H1 (cell line): Measurements from ENCODE around the gene C19orf25. TPM values are rescaled to one million over a fixed set of nuclear protein-coding genes. Genes with fewer than 3 reads are reported as not detected.

Experiments
- CTCF ChIA-PET: fragments of 300-600 bp; sonication (Branson Sonifier 250); formaldehyde crosslinking; loops from one replicate; lab custom pipeline; 2021; ENCODE audit not compliant: partially characterized antibody; lab: Charles Lee
- POLR2A ChIA-PET: fragments of 300-600 bp; sonication (Branson Sonifier 250); formaldehyde crosslinking; loops from one replicate; lab custom pipeline; 2021; ENCODE audit warnings: inconsistent platforms; ENCODE audit not compliant: partially characterized antibody; lab: Charles Lee
- DNase-seq, 2 experiments: peaks; one replicate each; pipeline versions ENCODE4 v3.0.0 to v3.0.0-alpha.2; 2010 to 2022; ENCODE audit warnings: low spot score in 2 of 2, low read depth in 1 of 2, mixed read lengths in 1 of 2
- FAIRE-seq: peaks from 2 replicates; lab custom pipeline; 2011; peaks lifted over from hg19 to GRCh38; lab: Jason Lieb, UNC
- H2AFZ ChIP-seq: 2 replicates; pipeline ENCODE4 v1.8.1; 2012; ENCODE audit warnings: low read length, inconsistent platforms
- H2AK5ac ChIP-seq: 2 replicates; pipeline ENCODE4 v1.6.1; 2013; ENCODE audit warnings: low read depth, low read length
- H2BK120ac ChIP-seq: replicated peaks from 2 replicates; pipeline ENCODE3; 2013; ENCODE audit warnings: low read depth, low read length, inconsistent platforms
- H2BK12ac ChIP-seq: 2 replicates; pipeline ENCODE4 v1.6.1; 2013; ENCODE audit warnings: low read depth, low read length
- H2BK15ac ChIP-seq: 2 replicates; pipeline ENCODE4 v1.6.1; 2013; ENCODE audit warnings: low read length
- H2BK20ac ChIP-seq: 2 replicates; pipeline ENCODE4 v1.6.1; 2013; ENCODE audit warnings: low read length
- H2BK5ac ChIP-seq: 2 replicates; pipeline ENCODE4 v1.6.1; 2013; ENCODE audit warnings: low read depth, low read length
- H3K14ac ChIP-seq: 2 replicates; pipeline ENCODE4 v1.6.1; 2013; ENCODE audit warnings: inconsistent platforms; ENCODE audit not compliant: insufficient read length
- H3K18ac ChIP-seq: 2 replicates; pipeline ENCODE4 v1.6.1; 2013; ENCODE audit warnings: low read length; ENCODE audit errors: extremely low read depth
- H3K23ac ChIP-seq: 2 replicates; pipeline ENCODE4 v1.6.1; 2013; ENCODE audit warnings: inconsistent platforms; ENCODE audit not compliant: insufficient read length
- H3K23me2 ChIP-seq: 2 replicates; pipeline ENCODE4 v1.6.1; 2013; ENCODE audit warnings: low read depth, low read length
- H3K27ac ChIP-seq: 2 replicates; pipeline ENCODE4 v1.6.1; 2011; ENCODE audit warnings: low read depth, low read length, inconsistent platforms
- H3K27me3 ChIP-seq, 4 experiments: replicated peaks in 1 of 4; 1 replicate in 1 of 4; 2 replicates in 3 of 4; pipeline versions ENCODE4 v1.6.1 to v1.8.1; 2011 to 2013; ENCODE audit warnings: low read length in 3 of 4, mild to moderate bottlenecking in 3 of 4, inconsistent platforms in 2 of 4, mixed read lengths in 2 of 4, moderate library complexity in 1 of 4; ENCODE audit not compliant: control insufficient read depth in 3 of 4, insufficient read depth in 3 of 4; ENCODE audit errors: extremely low read depth in 1 of 4
- H3K36me3 ChIP-seq, 4 experiments: 2 replicates each; pipeline versions ENCODE4 v1.6.1 to v1.8.1; 2011 to 2013; ENCODE audit warnings: mild to moderate bottlenecking in 4 of 4, low read length in 3 of 4, moderate library complexity in 2 of 4, control low read depth in 1 of 4, inconsistent platforms in 1 of 4; ENCODE audit not compliant: insufficient read depth in 4 of 4, control insufficient read depth in 2 of 4
- H3K4ac ChIP-seq: replicated peaks from 2 replicates; pipeline ENCODE3; 2013; ENCODE audit warnings: low read length, low read depth, mixed read lengths, inconsistent platforms; ENCODE audit not compliant: insufficient read length
- H3K4me1 ChIP-seq, 4 experiments: replicated peaks in 1 of 4; 1 replicate in 1 of 4; 2 replicates in 3 of 4; pipeline versions ENCODE4 v1.6.1 to v1.8.1; 2011 to 2013; ENCODE audit warnings: low read length in 3 of 4, inconsistent platforms in 2 of 4, mixed read lengths in 1 of 4; ENCODE audit not compliant: insufficient read depth in 4 of 4, control insufficient read depth in 3 of 4
- H3K4me2 ChIP-seq, 2 experiments: 2 replicates each; pipeline versions ENCODE4 v1.6.1 to v1.8.1; 2011 to 2013; ENCODE audit warnings: low read depth in 2 of 2, low read length in 2 of 2, control low read depth in 1 of 2, inconsistent platforms in 1 of 2, mild to moderate bottlenecking in 1 of 2; ENCODE audit not compliant: insufficient read depth in 1 of 2
- H3K4me3 ChIP-seq, 4 experiments: fragments of 200-600, 300-600 bp in 1 of 4; sonication (generic), shearing (Covaris generic), sonication (Bioruptor Twin) in 1 of 4; 2 replicates each; pipeline versions ENCODE4 v1.5.1 to v1.8.1; 2011 to 2016; ENCODE audit warnings: low read length in 4 of 4, low read depth in 3 of 4, control low read depth in 2 of 4, inconsistent platforms in 2 of 4, mild to moderate bottlenecking in 2 of 4, mixed read lengths in 1 of 4, moderate library complexity in 1 of 4; ENCODE audit not compliant: insufficient read depth in 2 of 4; ENCODE audit errors: extremely low read depth in 1 of 4
- H3K56ac ChIP-seq: replicated peaks from 2 replicates; pipeline ENCODE3; 2013; ENCODE audit warnings: low read depth, mild to moderate bottlenecking, mixed read lengths, low read length, inconsistent platforms; ENCODE audit not compliant: insufficient read length
- H3K79me1 ChIP-seq: 2 replicates; pipeline ENCODE4 v1.6.1; 2013; ENCODE audit warnings: low read depth, low read length, control low read depth
- H3K79me2 ChIP-seq, 2 experiments: 2 replicates each; pipeline versions ENCODE4 v1.6.1 to v1.8.1; 2012 to 2013; ENCODE audit warnings: low read length in 2 of 2, mild to moderate bottlenecking in 2 of 2, inconsistent platforms in 1 of 2; ENCODE audit not compliant: insufficient read depth in 2 of 2, control insufficient read depth in 1 of 2
- H3K9ac ChIP-seq, 4 experiments: replicated peaks in 1 of 4; 1 replicate in 1 of 4; 2 replicates in 3 of 4; pipeline versions ENCODE4 v1.6.1 to v1.8.1; 2011 to 2013; ENCODE audit warnings: low read depth in 3 of 4, low read length in 3 of 4, control low read depth in 2 of 4, mild to moderate bottlenecking in 2 of 4, moderate library complexity in 2 of 4, inconsistent platforms in 1 of 4; ENCODE audit errors: extremely low read depth in 1 of 4
- H3K9me3 ChIP-seq, 2 experiments: 2 replicates each; pipeline versions ENCODE4 v1.6.1 to v1.8.1; 2012 to 2013; ENCODE audit warnings: mild to moderate bottlenecking in 2 of 2, moderate library complexity in 2 of 2, control low read depth in 1 of 2, inconsistent platforms in 1 of 2, low read depth in 1 of 2, low read length in 1 of 2, mixed read lengths in 1 of 2; ENCODE audit not compliant: insufficient read depth in 2 of 2
- H4K20me1 ChIP-seq, 2 experiments: replicated peaks in 1 of 2; 2 replicates each; pipeline versions ENCODE3 to v1.8.1; 2011 to 2013; ENCODE audit warnings: inconsistent platforms in 2 of 2, low read length in 2 of 2, mild to moderate bottlenecking in 1 of 2; ENCODE audit not compliant: insufficient read depth in 2 of 2, control insufficient read depth in 1 of 2
- H4K5ac ChIP-seq: 2 replicates; pipeline ENCODE4 v1.6.1; 2013; ENCODE audit warnings: low read length, low read depth, mixed read lengths, inconsistent platforms; ENCODE audit not compliant: insufficient read length
- H4K8ac ChIP-seq: 2 replicates; pipeline ENCODE4 v1.8.0; 2013; ENCODE audit warnings: mild to moderate bottlenecking, moderate library complexity, low read length, inconsistent platforms; ENCODE audit not compliant: insufficient read depth; ENCODE audit errors: extremely low read depth
- H4K91ac ChIP-seq: replicated peaks from 2 replicates; pipeline ENCODE3; 2013; ENCODE audit warnings: low read length, mixed read lengths, inconsistent platforms; ENCODE audit not compliant: insufficient read length
- GTF2F1 ChIP-seq: IDR thresholded peaks from 2 replicates; pipeline ENCODE4 v1.6.1; 2012; ENCODE audit warnings: low read depth, low read length, improper control_type of control experiment, borderline replicate concordance
- KDM1A ChIP-seq: fragments of 200-600, 300-600 bp; sonication (generic); IDR thresholded peaks from 2 replicates; pipeline ENCODE4 v1.7.1; 2016; ENCODE audit warnings: mild to moderate bottlenecking, low read length, borderline replicate concordance
- RXRA ChIP-seq: IDR thresholded peaks from 2 replicates; pipeline ENCODE4 v1.6.1; 2011; ENCODE audit warnings: low read depth, mild to moderate bottlenecking, low read length, moderate library complexity; ENCODE audit not compliant: insufficient read depth
- SP4 ChIP-seq: IDR thresholded peaks from 2 replicates; pipeline ENCODE4 v1.6.1; 2012; ENCODE audit warnings: low read length, inconsistent platforms
- TAF1 ChIP-seq: IDR thresholded peaks from 2 replicates; pipeline ENCODE4 v1.6.1; 2011; ENCODE audit warnings: mild to moderate bottlenecking, low read depth, low read length
- TAF7 ChIP-seq: optimal IDR thresholded peaks from 2 replicates; pipeline ENCODE3; 2011; ENCODE audit warnings: low read depth, mild to moderate bottlenecking, inconsistent platforms, low read length, moderate library complexity, borderline replicate concordance
- WGBS, 2 experiments: shearing (Covaris generic) in 1 of 2; methylation state at CpG; one replicate each; pipeline versions ENCODE4 v1.1.6 to v1.1.7; 2013 to 2015; ENCODE audit warnings: low lambda C conversion rate in 2 of 2, mixed read lengths in 2 of 2, inconsistent platforms in 1 of 2, low coverage in 1 of 2, missing lambda C conversion rate in 1 of 2; ENCODE audit not compliant: insufficient replicate concordance in 2 of 2, insufficient coverage in 1 of 2, insufficient read length in 1 of 2; ENCODE audit errors: extremely low coverage in 1 of 2, missing lambda C conversion rate in 1 of 2; 5-methylcytosine and 5-hydroxymethylcytosine counted together
- polyA plus RNA-seq, 7 experiments: library from polyadenylated mRNA; depleted of rRNA in 3 of 7; stranded (reverse) in 5 of 7; unstranded in 2 of 7; fragments of >200 nt in 5 of 7; fragments of 200-250 nt in 2 of 7; gene quantifications; 1 replicate in 5 of 7; 2 replicates in 1 of 7; 4 replicates in 1 of 7; pipeline versions ENCODE4 v1.2.1 to v1.2.3, GENCODE V29; 2011 to 2013; ENCODE audit warnings: missing spikeins in 2 of 7, mixed read lengths in 2 of 7
- total RNA-seq: library from RNA; stranded (reverse); fragmentation: NEBNext Ultra II Directional; extraction: Animal tissue kit (Norgen Biotek cat#: 25700); gene quantifications from 2 replicates; pipeline ENCODE4 v1.2.1, GENCODE V29; 2021
- TF ChIP-seq, protein P1 (sequence below): IDR thresholded peaks from 2 replicates; pipeline ENCODE4 v1.6.1; 2012; ENCODE audit warnings: inconsistent platforms
- TF ChIP-seq, protein P2 (sequence below), 3 experiments: IDR thresholded peaks; 1 replicate in 2 of 3; 2 replicates in 1 of 3; pipeline versions ENCODE4 v1.5.1 to v1.6.1; 2011; ENCODE audit warnings: low read length in 3 of 3, mild to moderate bottlenecking in 3 of 3, inconsistent platforms in 2 of 3, low read depth in 1 of 3, moderate library complexity in 1 of 3; ENCODE audit not compliant: insufficient read depth in 1 of 3; ENCODE audit errors: control extremely low read depth in 1 of 3

The C19orf25 gene
- total and polyA plus RNA-seq, 2 of the 8 experiments (the other 6 are each of a cell fraction or from before 2014, with no cell fraction given), result 41.3 to 67.4 TPM

DNA sequence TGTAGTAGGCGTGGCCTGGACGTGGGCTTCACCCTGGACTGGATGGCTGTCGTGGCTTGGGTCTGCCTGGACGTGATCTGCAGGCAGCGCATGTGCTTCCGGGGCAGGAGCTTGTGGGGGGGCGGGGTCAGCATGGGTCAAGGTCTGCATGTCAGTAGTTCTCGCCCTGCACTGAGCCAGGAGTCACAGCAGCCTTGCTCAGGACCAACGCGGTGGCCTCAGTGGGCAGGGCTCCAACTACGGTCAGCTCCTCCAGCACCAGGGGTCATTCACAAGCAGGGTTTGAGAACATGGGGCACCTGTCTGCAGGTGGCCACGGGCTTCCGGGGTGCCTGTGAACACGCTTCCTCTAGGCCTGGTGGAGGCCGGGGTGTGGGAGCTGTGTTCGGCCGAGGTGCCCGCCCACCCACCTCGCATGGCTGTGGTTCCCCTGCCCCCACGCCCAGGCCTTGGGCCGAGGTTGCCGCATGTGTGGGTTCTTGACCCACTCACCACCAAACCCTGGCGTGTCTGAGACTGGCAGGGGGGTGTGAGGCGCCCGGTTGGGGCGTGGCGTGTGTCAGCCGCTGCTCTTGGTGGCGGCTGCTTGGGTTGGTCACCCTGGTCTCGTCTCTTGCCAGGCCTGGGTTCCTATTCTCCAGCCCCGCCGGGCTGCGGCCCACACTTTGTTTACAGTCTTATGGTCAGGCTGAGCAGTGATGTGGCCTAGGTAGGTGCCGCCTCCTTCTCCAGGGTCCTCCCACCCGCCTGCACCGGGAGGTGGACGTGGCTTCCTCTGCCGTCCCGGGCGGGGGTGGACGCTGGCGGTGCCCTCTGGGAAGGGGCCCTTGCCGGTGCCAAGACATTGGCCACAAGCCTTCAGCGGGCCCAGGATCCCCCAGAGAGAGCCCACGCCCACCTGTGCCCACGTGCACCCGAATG, 45.6 kb downstream of the C19orf25 start:
- H3K4me1 ChIP-seq, result no peaks in the 10 kb centered on the region
- H2BK120ac ChIP-seq, result no peak overlapping the region
- no peak overlapping the region for H2AK5ac ChIP-seq
- no peak overlapping the region for H4K8ac ChIP-seq
- ChIA-PET POLR2A (interaction anchor here (1.4 to 2.7 kb wide), 4 partner anchors 9 to 22 kb away, joined by 5 to 12 read pairs (median 6); no protein-coding TSS in a partner anchor), CTCF (interaction anchor here (2.9 kb wide), 1 partner anchor 12 kb away, joined by 6 read pairs; no protein-coding TSS in a partner anchor)
- no peaks in the 10 kb centered on the region for H3K9me3 ChIP-seq
- H3K14ac ChIP-seq, result no peak overlapping the region
- H3K4me2 ChIP-seq, result no peak overlapping the region
- no peak overlapping the region for H3K9ac ChIP-seq
- no peak overlapping the region for H3K56ac ChIP-seq
- H2BK20ac ChIP-seq, result no peak overlapping the region
- no peak for DNase-seq
- H4K91ac ChIP-seq, result no peak overlapping the region
- H3K18ac ChIP-seq, result no peak overlapping the region
- H3K23me2 ChIP-seq, result no peaks in the 10 kb centered on the region
- H3K23ac ChIP-seq, result no peak overlapping the region
- H4K5ac ChIP-seq, result no peak overlapping the region
- 0 out of 2 replicates have a peak, but pooled peaks cover 2% of the 10 kb centered on the region for H3K79me1 ChIP-seq
- no peaks in the 10 kb centered on the region for H3K27me3 ChIP-seq
- no peak overlapping the region for H2BK15ac ChIP-seq
- H2BK12ac ChIP-seq, result no peak overlapping the region
- H3K4me3 ChIP-seq, result no peak overlapping the region
- no peak for FAIRE-seq
- H3K79me2 ChIP-seq, result peaks cover 0 to 1% of the 10 kb centered on the region in 2 experiments; a peak in 1 of 4 replicates
- no peak overlapping the region; the same call in 1 of the 2 replicates for H3K27ac ChIP-seq
- peaks cover 13 to 21% of the 10 kb centered on the region in 2 experiments for H4K20me1 ChIP-seq
- H2BK5ac ChIP-seq, result no peak overlapping the region
- H3K4ac ChIP-seq, result no peak overlapping the region
- no peak overlapping the region for H2AFZ ChIP-seq
- peaks cover 25 to 53% (median 45%) of the 10 kb centered on the region in 4 experiments for H3K36me3 ChIP-seq
- WGBS, 2 experiments, result 91% methylated on average over 37 of the region's 47 CpGs; no CpG with 5 or more reads in 1 of the 2 experiments
- no peak for TF ChIP-seq TAF7
- TF ChIP-seq, protein P1, sequence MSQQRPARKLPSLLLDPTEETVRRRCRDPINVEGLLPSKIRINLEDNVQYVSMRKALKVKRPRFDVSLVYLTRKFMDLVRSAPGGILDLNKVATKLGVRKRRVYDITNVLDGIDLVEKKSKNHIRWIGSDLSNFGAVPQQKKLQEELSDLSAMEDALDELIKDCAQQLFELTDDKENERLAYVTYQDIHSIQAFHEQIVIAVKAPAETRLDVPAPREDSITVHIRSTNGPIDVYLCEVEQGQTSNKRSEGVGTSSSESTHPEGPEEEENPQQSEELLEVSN, result no peak
- TF ChIP-seq RXRA, result no peak
- TF ChIP-seq TAF1, result no peak
- TF ChIP-seq, protein P2, sequence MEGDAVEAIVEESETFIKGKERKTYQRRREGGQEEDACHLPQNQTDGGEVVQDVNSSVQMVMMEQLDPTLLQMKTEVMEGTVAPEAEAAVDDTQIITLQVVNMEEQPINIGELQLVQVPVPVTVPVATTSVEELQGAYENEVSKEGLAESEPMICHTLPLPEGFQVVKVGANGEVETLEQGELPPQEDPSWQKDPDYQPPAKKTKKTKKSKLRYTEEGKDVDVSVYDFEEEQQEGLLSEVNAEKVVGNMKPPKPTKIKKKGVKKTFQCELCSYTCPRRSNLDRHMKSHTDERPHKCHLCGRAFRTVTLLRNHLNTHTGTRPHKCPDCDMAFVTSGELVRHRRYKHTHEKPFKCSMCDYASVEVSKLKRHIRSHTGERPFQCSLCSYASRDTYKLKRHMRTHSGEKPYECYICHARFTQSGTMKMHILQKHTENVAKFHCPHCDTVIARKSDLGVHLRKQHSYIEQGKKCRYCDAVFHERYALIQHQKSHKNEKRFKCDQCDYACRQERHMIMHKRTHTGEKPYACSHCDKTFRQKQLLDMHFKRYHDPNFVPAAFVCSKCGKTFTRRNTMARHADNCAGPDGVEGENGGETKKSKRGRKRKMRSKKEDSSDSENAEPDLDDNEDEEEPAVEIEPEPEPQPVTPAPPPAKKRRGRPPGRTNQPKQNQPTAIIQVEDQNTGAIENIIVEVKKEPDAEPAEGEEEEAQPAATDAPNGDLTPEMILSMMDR (IDR thresholded peaks at IDR 0.05; ENCODE audit: control extremely low read depth in 1 of 3, insufficient read depth in 1 of 3, low read depth in 1 of 3, low read length in 3 of 3), result no peak
- TF ChIP-seq KDM1A, result no peak
- no peak for TF ChIP-seq GTF2F1
- no peak for TF ChIP-seq SP4
